ENCODE results near the gene JAM3. TPM values are rescaled to one million over a fixed set of nuclear protein-coding genes. Genes with fewer than 3 reads are reported as not detected.

JAM3 gene
- total and polyA plus RNA-seq, 2 of the 13 experiments (the other 11 are each of a cell fraction or from before 2014, with no cell fraction given): 0.98 to 2.8 TPM

- no peak for TF ChIP-seq FOXA3 (CRISPR knock-in tag; IDR thresholded peaks at IDR 0.05)
- no peak for TF ChIP-seq SETDB1 (CRISPR knock-in tag; IDR thresholded peaks at IDR 0.05; ENCODE audit: borderline replicate concordance)
- no peak for TF ChIP-seq KAT2B (IDR thresholded peaks at IDR 0.05; ENCODE audit: borderline replicate concordance, low read depth, low read length)
- TF ChIP-seq PRDM4 (CRISPR knock-in tag; IDR thresholded peaks at IDR 0.05; ENCODE audit: borderline replicate concordance): no peak
- TF ChIP-seq IRF9 (CRISPR knock-in tag; IDR thresholded peaks at IDR 0.05; ENCODE audit: borderline replicate concordance): no peak
- TF ChIP-seq MTA3 (CRISPR knock-in tag; IDR thresholded peaks at IDR 0.05): no peak
- TF ChIP-seq TBX2 (CRISPR knock-in tag; IDR thresholded peaks at IDR 0.05; ENCODE audit: borderline replicate concordance): no peak
- TF ChIP-seq GPN1 (CRISPR knock-in tag; IDR thresholded peaks at IDR 0.05; ENCODE audit: borderline replicate concordance): no peak
- TF ChIP-seq FOXM1 (CRISPR knock-in tag; IDR thresholded peaks at IDR 0.05): no peak
- no peak for TF ChIP-seq ZNF788 (CRISPR knock-in tag; IDR thresholded peaks at IDR 0.05; ENCODE audit: borderline replicate concordance)
Observed at GRCh38 chr11:134071766-134072402, 3.0 kb downstream of the JAM3 start (continued).
